HG03039 (cell line): ENCODE data around the gene ATG9B.

Experiments used
- ATAC-seq: cut with Tn5 transposase; IDR thresholded peaks from one replicate; pipeline ENCODE4 v1.9.1; 2021; ENCODE audit warnings: mild to moderate bottlenecking, moderate library complexity; ENCODE audit not compliant: unreplicated experiment

The ATG9B gene, protein sequence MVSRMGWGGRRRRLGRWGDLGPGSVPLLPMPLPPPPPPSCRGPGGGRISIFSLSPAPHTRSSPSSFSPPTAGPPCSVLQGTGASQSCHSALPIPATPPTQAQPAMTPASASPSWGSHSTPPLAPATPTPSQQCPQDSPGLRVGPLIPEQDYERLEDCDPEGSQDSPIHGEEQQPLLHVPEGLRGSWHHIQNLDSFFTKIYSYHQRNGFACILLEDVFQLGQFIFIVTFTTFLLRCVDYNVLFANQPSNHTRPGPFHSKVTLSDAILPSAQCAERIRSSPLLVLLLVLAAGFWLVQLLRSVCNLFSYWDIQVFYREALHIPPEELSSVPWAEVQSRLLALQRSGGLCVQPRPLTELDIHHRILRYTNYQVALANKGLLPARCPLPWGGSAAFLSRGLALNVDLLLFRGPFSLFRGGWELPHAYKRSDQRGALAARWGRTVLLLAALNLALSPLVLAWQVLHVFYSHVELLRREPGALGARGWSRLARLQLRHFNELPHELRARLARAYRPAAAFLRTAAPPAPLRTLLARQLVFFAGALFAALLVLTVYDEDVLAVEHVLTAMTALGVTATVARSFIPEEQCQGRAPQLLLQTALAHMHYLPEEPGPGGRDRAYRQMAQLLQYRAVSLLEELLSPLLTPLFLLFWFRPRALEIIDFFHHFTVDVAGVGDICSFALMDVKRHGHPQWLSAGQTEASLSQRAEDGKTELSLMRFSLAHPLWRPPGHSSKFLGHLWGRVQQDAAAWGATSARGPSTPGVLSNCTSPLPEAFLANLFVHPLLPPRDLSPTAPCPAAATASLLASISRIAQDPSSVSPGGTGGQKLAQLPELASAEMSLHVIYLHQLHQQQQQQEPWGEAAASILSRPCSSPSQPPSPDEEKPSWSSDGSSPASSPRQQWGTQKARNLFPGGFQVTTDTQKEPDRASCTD

DNA sequence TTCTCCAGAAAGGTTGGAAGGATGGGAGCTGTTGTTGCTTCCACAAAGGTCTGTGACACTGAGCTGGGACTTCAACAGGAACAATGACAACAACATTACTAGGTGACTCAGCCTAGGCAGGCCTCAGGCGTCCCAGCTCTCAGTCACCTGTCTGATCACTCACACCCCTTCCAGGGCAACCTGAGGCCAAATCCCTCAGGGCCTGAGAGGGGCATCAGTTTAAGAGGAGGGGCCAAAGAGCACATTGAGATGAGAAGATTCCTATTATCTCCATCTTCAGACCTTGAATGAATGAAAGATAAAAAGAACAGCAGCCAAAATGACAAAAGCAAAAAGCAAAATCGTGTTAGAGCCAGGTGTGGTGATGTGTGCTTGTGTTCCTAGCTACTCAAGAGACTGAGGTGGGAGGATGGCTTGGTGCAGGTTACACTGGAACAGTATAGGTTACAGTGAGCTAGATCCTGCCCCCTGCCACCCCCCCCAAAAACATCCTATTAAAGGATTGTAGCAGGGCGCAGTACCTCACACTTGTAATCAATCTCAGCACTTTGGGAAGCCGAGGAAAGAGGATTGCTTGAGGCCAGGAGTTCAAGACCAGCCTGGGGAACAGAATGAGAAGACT is at the start of gene ATG9B:
Gene ATG9B (minus strand): TSS at position 60 of the 622 bp plus-strand sequence. CDS start 71 bp downstream, outside the sequence.
- no peak for ATAC-seq

DNA sequence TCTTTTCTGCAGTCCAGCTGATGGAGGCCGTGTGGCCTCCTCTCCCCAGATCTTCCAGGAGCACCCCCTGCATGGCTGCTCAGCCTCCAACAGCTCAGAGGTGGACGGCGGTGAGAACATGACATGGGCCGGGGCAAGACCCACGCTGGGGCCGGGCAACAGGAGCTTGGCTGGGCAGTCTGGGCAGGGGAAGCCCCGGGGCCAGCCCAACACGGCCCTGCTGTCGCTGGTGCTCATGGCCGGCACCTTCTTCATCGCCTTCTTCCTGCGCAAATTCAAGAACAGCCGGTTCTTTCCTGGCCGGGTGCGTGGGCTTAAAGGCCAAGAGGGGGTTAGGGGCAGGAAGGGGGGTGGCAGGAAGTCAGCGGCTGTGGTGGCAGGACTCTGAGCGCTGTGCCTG is 49.7 kb upstream of the ATG9B start:
- no peak for ATAC-seq

GRCh38 chr7:151071032-151071866 is 47.0 kb upstream of the ATG9B start:
- no peak for ATAC-seq

GRCh38 chr7:151070574-151070960 is 46.3 kb upstream of the ATG9B start:
- ATAC-seq, result no peak

DNA sequence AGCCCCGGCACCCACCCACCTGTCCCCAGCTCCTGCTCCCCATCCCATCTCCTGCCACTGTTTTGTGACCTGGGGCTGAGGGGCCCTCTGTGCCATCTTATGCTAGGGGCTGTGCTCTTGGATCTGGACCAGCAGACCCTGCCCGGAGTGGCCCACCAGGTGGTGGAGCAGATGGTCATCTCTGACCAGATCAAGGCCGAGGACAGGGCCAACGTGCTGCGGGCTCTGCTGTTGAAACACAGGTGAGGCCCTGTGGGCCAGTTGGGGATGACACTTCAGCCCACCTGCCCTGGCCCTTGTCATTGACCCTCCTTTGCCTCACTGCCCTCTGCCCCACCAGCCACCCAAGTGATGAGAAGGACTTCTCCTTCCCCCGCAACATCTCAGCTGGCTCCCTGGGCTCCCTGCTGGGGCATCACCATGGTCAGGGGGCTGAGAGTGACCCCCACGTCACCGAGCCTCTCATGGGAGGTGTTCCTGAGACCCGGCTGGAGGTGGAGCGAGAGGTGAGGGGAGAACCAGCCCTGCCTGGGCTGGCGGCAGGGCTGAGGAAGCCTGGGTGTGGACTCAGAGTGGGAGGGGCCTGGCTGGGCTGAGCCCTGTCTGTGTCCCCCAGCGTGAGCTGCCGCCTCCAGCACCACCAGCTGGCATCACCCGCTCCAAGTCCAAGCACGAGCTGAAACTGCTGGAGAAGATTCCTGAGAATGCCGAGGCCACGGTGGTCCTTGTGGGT is 45.7 kb upstream of the ATG9B start:
- no peak for ATAC-seq

GRCh38 chr7:151068069-151068773 is 43.9 kb upstream of the ATG9B start:
- no peak for ATAC-seq

GRCh38 chr7:151066273-151066974 is 42.1 kb upstream of the ATG9B start:
- no peak for ATAC-seq

DNA sequence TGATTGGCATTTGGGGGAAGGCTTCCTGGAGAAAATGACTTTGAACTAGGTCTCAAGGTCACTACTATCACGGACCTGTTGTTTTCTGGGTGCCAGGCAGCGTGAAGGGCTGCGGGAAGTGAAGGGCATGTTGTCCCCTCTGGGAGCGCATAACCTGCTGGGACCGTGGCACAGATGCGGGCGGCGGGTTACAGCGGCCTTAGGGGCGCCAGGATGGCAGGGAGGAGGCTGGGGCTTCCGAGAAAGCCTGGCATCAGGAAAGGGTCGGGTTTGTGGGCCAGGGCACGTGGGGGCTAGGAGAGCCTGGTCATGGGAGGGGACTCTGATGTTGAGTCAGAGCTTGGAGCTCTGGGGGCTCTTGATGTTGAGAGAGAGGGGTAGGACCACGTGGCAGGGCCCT is 41.2 kb upstream of the ATG9B start:
- ATAC-seq, result no peak

DNA sequence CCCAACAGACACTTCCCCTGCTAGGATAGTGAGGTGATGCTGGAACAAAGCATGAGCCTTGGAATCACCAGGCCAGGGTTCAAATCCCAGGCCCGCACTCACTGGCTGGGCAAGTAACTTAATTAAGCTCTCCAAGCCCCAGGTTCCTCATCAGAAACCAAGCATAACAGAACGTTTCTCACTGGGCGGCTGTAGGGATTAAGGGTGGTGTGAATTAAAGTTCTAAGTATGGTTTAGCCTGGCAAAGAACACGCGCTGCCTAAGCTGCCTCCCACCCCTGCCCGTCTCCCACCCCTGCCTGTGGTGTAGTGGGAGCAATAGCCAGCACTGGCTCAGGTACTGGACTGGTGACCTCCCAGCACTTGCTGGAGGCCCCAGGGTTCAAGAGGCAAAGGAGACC is 40.7 kb upstream of the ATG9B start:
- ATAC-seq, result no peak

DNA sequence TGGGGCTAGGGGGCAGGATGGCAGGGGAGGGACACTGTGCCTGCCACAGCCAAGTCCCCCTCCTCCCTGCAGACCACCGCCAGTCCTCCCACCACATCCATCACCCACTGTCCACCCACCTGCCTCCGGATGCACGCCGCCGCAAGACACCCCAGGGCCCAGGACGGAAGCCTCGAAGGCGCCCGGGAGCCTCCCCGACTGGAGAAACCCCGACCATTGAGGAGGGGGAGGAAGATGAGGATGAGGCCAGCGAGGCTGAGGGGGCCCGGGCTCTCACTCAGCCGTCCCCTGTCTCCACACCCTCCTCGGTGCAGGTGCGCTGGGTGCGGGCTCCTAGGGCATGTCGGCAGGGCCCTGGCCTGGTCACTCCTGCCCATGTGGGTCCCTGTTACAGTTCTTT is 40.2 kb upstream of the ATG9B start:
- no peak for ATAC-seq

DNA sequence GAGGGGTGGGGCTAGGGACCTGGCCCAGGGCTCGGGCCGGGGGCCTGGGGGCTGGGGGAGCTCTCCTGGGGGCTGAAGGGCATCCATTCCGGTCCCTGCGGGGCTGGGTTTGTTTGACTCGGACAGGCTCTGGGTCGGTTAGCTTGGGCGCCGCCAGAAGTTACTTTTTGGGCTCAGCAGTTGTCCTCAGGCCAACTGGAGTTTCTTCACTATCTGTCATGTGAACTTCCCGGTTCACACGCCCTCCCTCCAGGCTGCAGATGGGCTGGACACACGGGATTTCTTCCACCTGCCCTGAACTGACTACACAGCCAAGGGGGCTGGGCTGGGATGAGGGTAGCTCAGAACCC is 38.9 kb upstream of the ATG9B start:
- no peak for ATAC-seq

- no peak for ATAC-seq
Measured at GRCh38 chr7:151062399-151063211, 38.3 kb upstream of the ATG9B start.

DNA sequence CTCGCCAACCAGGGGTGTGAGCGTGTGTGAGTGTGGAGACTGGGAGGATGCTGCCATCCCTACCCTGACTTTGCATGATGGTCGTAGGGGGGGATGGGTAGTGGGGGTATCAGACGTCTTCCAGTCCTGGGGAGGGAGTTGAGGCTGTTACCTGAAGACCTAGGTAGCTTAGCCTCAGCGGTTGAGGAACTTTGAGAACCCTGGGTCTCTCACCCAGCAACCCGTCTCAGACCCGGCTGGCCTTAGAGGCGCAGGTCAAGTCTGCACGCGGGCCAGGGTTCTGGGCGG is 37.8 kb upstream of the ATG9B start:
- ATAC-seq, result no peak

DNA sequence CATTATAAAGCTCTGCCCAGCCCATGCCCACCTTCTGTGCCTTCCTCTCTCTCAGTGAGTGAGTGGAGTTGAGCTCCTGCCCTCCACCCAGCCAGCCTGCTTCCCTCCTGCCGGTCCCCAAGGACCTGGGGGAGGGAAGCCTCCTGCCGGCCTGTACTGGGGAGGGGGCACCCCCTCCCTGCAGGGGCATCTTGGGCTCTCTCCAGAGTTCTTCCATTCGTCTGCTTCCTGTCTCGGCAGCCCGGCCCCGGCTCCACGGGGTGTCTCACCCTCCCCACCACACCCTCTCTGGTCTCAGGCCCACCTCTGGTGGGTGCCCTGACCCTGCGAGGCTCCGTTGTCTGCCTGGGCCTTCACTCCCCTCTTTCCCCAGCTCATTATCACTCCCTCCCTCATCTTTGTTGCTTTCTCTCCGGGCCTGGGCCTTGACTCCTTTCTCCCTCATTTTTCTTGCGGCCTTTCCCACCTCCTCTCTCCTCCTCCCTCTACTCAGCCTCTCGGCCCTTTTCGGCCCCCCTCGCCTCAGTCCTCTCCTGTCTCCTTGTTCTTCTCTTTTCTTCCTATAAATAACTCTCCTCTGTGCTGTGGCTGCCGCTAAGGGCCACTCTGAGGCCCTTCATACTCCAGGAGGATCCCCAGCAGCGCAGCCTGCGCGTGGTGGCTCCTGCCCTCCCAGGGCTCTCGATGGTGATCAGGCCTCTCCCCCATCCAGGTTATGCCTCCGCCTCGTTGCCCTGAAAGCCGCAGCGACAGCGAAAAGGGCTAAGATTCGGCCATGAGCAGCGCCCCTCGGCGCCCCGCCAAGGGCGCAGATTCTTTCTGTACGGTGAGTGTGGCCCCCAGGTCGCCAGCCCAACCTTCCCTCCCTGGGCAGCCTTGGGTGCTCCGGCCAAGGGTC is 37.2 kb upstream of the ATG9B start:
- no peak for ATAC-seq

DNA sequence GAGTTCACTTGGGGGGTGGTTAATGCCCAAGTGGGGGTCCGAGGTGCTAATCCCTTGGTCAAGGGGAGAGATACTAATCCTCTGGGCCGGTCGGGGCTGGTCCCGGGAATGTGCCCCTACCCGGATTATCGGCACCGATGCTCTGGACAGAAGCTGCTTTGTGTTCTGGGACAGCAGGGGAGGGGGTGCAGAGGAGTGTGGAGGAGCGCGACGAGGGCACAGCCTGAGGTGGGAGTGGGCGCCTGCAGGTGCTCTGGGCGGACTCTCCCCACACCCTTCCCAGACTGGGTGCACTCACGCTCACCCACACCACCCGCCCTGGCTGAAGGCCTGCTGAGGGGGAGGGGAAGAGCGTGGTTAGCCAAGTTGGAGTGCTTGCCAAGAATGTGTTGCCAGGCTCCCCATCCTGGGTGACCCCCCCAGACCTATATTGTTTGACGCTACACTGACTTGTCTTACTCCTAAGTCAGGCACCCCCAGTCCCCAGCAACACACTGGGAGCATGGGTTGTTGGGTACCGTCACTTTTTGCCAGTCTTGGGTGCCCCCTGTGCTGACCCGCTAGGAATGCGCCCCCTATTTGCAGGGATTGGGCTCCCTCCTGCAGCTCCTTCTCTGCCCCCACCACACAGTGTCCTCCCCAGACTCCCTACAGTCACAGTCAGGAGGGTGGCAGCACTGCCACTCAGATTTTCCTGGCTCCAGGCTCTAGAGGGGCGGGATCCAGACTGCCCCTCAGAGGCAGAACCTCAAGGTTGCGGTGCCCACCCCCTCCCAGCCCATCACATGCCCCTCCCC is 36.3 kb upstream of the ATG9B start:
- ATAC-seq, result no peak

DNA sequence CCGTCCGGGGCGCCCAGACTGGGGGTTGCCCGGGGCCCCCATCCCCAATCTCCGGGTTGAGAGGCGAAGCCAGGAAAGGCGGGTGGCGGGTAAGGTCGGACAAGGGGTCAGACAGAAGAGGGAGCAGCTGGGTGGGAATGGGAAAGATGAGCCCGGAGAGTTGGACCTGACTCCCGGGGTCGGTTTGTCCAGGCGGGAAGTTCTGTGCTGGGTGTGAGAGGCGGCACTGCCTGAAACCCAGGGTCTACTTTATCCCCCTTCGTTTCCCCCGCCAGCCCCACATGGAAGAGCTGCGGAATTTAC is 35.8 kb upstream of the ATG9B start:
- ATAC-seq, result no peak
